MM.1S (cell line): Measurements from ENCODE around the gene SPIRE1.

Experiments
- DNase-seq: peaks from one replicate; pipeline ENCODE4 v3.0.0-alpha.2; 2015
- H2AFZ ChIP-seq: fragments of 300-600 bp; sonication (generic); 2 replicates; pipeline ENCODE4 v1.6.0; 2016; ENCODE audit warnings: antibody characterized with exemption, low read length
- H3F3A ChIP-seq: fragments of 300-600 bp; sonication (generic); 2 replicates; pipeline ENCODE4 v1.6.1; 2016; ENCODE audit warnings: mild to moderate bottlenecking, antibody characterized with exemption, low read length, moderate library complexity, mixed read lengths; ENCODE audit not compliant: insufficient read depth
- H3K27ac ChIP-seq: fragments of 300-600 bp; sonication (generic); 2 replicates; pipeline ENCODE4 v1.5.1; 2016; ENCODE audit warnings: mild to moderate bottlenecking, low read length
- H3K27me3 ChIP-seq: fragments of 300-600 bp; sonication (generic); replicated peaks from 2 replicates; pipeline ENCODE4 v1.6.0; 2016; ENCODE audit warnings: low read length; ENCODE audit not compliant: insufficient read depth
- H3K36me3 ChIP-seq: fragments of 300-600 bp; sonication (generic); replicated peaks from 2 replicates; pipeline ENCODE4 v1.6.1; 2016; ENCODE audit warnings: mild to moderate bottlenecking, low read length, mixed read lengths; ENCODE audit not compliant: insufficient read depth
- H3K4me1 ChIP-seq: fragments of 300-600 bp; sonication (generic); 2 replicates; pipeline ENCODE4 v1.6.1; 2016; ENCODE audit warnings: low read length, mixed read lengths
- H3K4me2 ChIP-seq: fragments of 300-600 bp; sonication (generic); 2 replicates; pipeline ENCODE4 v1.6.0; 2016; ENCODE audit warnings: low read depth, low read length
- H3K4me3 ChIP-seq: fragments of 300-600 bp; sonication (generic); 2 replicates; pipeline ENCODE4 v1.5.1; 2016; ENCODE audit warnings: low read length, mixed read lengths
- H3K79me2 ChIP-seq: fragments of 300-600 bp; sonication (generic); 2 replicates; pipeline ENCODE4 v1.6.1; 2016; ENCODE audit warnings: mixed run types, low read length, mixed read lengths
- H3K9ac ChIP-seq: fragments of 300-600 bp; sonication (generic); 2 replicates; pipeline ENCODE4 v1.6.1; 2016; ENCODE audit warnings: low read length, mixed read lengths
- H3K9me2 ChIP-seq: fragments of 300-600 bp; sonication (generic); replicated peaks from 2 replicates; pipeline ENCODE4 v1.6.1; 2016; ENCODE audit warnings: mild to moderate bottlenecking, low read length, mixed read lengths; ENCODE audit not compliant: insufficient read depth
- H3K9me3 ChIP-seq: fragments of 300-600 bp; sonication (generic); replicated peaks from 2 replicates; pipeline ENCODE4 v1.6.1; 2016; ENCODE audit warnings: mild to moderate bottlenecking, low read length, mixed read lengths; ENCODE audit not compliant: insufficient read depth
- H4K20me1 ChIP-seq: fragments of 300-600 bp; sonication (generic); 2 replicates; pipeline ENCODE4 v1.6.1; 2016; ENCODE audit warnings: mild to moderate bottlenecking, low read length, moderate library complexity, mixed read lengths; ENCODE audit not compliant: insufficient read depth
- EZH2 ChIP-seq: fragments of 300-600 bp; sonication (generic); optimal IDR thresholded peaks from 2 replicates; pipeline ENCODE3; 2017; ENCODE audit warnings: low read depth, mild to moderate bottlenecking, antibody characterized with exemption, low read length, mixed read lengths
- EZH2phosphoT487 ChIP-seq: fragments of 300-600 bp; sonication (generic); IDR thresholded peaks from 2 replicates; pipeline ENCODE4 v1.6.1; 2018; ENCODE audit warnings: antibody characterized with exemption, low read length
- TF ChIP-seq, protein P1 (sequence below): fragments of 300-600 bp; sonication (generic); IDR thresholded peaks from 2 replicates; pipeline ENCODE4 v1.5.1; 2016; ENCODE audit warnings: antibody characterized with exemption, low read length, mixed read lengths

SPIRE1 gene

DNA sequence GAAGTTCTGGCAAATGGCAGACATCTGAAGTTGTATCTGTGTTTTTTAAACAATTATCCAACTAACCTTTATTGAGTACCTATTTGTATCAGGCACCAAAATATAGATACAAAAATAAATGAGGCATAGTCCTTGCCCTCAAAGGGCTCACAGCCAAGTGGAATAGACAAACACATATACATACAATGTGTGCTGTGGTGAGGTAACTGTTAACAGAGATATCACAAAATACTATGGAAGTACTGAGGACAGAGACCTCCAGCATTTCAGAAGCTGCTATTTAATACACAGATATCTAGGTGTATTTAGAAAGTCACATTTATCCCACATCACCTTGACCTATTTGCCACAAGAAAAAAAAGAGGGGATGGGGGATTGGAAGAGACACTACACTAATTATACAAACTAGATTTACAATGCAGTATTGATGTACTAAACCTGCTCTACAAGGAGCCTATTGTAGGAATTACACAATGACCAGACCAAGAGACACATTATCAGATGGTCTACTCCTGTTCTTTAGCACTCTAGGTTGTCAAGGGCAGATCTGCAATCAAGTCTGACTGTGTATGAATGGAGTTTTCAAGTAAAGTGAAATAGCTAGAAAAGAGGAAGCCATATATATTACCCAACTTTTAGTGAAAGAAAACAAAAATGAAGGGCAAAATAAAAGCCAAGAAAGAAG lies 62.2 kb downstream of the SPIRE1 start:
- no peak overlapping the region for H2AFZ ChIP-seq
- H3K4me3 ChIP-seq: no peak overlapping the region
- H3K79me2 ChIP-seq: no peaks in the 10 kb centered on the region
- no peaks in the 10 kb centered on the region for H4K20me1 ChIP-seq
- DNase-seq: no peak
- H3K36me3 ChIP-seq: no peaks in the 10 kb centered on the region
- no peak overlapping the region for H3K9ac ChIP-seq
- no peaks in the 10 kb centered on the region for H3K4me1 ChIP-seq
- H3K27me3 ChIP-seq: no peaks in the 10 kb centered on the region
- no peak overlapping the region for H3K27ac ChIP-seq
- TF ChIP-seq EZH2 (no peak), EZH2phosphoT487 (no peak)
- TF ChIP-seq, protein P1, sequence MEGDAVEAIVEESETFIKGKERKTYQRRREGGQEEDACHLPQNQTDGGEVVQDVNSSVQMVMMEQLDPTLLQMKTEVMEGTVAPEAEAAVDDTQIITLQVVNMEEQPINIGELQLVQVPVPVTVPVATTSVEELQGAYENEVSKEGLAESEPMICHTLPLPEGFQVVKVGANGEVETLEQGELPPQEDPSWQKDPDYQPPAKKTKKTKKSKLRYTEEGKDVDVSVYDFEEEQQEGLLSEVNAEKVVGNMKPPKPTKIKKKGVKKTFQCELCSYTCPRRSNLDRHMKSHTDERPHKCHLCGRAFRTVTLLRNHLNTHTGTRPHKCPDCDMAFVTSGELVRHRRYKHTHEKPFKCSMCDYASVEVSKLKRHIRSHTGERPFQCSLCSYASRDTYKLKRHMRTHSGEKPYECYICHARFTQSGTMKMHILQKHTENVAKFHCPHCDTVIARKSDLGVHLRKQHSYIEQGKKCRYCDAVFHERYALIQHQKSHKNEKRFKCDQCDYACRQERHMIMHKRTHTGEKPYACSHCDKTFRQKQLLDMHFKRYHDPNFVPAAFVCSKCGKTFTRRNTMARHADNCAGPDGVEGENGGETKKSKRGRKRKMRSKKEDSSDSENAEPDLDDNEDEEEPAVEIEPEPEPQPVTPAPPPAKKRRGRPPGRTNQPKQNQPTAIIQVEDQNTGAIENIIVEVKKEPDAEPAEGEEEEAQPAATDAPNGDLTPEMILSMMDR: no peak
- no peaks in the 10 kb centered on the region for H3K9me2 ChIP-seq
- H3K9me3 ChIP-seq: no peaks in the 10 kb centered on the region
- no peak overlapping the region for H3K4me2 ChIP-seq
- H3F3A ChIP-seq: no peaks in the 10 kb centered on the region

DNA sequence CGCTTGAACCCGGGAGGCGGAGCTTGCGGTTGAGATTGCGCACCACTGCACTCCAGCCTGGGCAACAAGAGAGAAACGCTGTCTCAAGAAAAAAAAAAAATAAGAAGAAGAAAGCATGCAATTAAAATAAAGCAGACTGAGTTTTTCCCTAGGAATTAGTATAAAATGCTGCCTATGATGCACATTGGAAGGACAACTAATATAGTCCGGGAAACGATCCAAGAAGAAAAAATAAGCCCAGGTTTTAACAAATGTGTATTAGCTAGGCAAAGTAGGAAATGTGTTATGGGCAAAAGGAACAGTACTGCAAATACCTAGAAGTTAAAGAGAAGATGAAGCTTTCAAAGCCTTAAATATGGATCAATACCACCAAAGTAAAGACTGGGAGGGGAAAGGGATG lies 64.0 kb downstream of the SPIRE1 start:
- no peaks in the 10 kb centered on the region for H3K36me3 ChIP-seq
- no peaks in the 10 kb centered on the region for H3F3A ChIP-seq
- DNase-seq: no peak
- no peak overlapping the region for H3K4me2 ChIP-seq
- H3K4me1 ChIP-seq: no peaks in the 10 kb centered on the region
- no peaks in the 10 kb centered on the region for H3K79me2 ChIP-seq
- H3K27me3 ChIP-seq: no peaks in the 10 kb centered on the region
- H3K9me3 ChIP-seq: no peaks in the 10 kb centered on the region
- no peak for TF ChIP-seq EZH2
- TF ChIP-seq, protein P1: no peak
- TF ChIP-seq EZH2phosphoT487: no peak
- no peaks in the 10 kb centered on the region for H3K9me2 ChIP-seq
- H3K27ac ChIP-seq: no peak overlapping the region
- no peak overlapping the region for H3K4me3 ChIP-seq
- H2AFZ ChIP-seq: no peak overlapping the region
- no peaks in the 10 kb centered on the region for H4K20me1 ChIP-seq
- no peak overlapping the region for H3K9ac ChIP-seq

DNA sequence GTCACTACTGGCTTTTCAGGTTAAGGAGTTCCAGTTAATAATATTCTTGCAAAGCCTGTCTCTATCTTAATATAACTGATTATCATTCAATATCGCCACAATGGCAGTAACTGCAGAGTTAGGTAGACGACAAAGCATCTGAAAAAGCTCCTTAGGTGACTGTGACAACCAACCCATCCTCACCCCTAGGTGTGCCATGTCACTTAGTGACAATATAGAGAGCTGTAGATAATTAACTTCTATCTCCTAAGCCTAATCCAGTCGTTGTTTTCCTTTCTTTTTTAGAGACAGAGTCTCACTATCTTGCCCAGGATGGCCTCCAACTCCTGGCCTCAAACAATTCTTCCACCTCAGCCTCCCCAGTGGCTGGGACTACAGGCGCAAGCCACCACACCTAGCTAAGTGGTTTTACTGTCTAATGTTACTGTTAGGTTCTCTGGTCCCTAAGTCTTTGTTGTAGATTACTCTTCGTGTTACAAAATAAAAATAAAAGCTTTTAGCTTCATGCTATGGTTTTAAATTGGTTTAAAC lies 65.2 kb downstream of the SPIRE1 start:
- TF ChIP-seq, protein P1: no peak
- H3K4me1 ChIP-seq: no peaks in the 10 kb centered on the region
- no peaks in the 10 kb centered on the region for H3K9me3 ChIP-seq
- no peaks in the 10 kb centered on the region for H4K20me1 ChIP-seq
- no peak overlapping the region for H2AFZ ChIP-seq
- no peaks in the 10 kb centered on the region for H3F3A ChIP-seq
- no peaks in the 10 kb centered on the region for H3K27me3 ChIP-seq
- H3K4me2 ChIP-seq: no peak overlapping the region
- H3K36me3 ChIP-seq: no peaks in the 10 kb centered on the region
- H3K27ac ChIP-seq: no peak overlapping the region
- no peak for DNase-seq
- no peak overlapping the region for H3K4me3 ChIP-seq
- no peaks in the 10 kb centered on the region for H3K9me2 ChIP-seq
- no peaks in the 10 kb centered on the region for H3K79me2 ChIP-seq
- no peak overlapping the region for H3K9ac ChIP-seq
